ENCODE results near the gene SYNE3. TPM values are rescaled to one million over a fixed set of nuclear protein-coding genes. Genes with fewer than 3 reads are reported as not detected.

Gene SYNE3
- total and polyA plus RNA-seq, 2 donors (not counting 1 experiment from before 2014, with no cell fraction given), result 4.9 to 24.1 TPM

DNA sequence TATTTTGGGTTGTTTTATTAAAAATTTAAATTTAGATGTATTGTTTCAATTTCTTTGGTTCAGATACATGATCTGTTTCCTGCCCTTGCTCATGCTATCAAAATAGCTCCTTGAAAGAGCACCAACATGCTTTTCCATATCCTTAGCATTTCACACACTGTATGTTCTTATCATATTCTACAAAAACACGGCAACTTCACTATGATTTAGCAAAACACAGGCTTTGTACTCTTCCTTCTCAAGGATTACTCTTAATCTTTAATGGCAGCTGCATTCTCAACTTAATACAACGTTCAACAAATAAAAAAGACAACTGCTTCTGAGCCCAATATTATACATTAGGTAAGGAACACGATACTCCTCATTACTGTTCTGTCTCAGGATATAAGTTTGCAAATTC lies 15.5 kb upstream of the SYNE3 start:
- peak overlapping the region; percentile 70 for H3K4me2 ChIP-seq (ENCODE audit: extremely low read depth, insufficient read depth, low read length)
- H3K4me1 ChIP-seq (ENCODE audit: control insufficient read depth, extremely low read depth, insufficient read depth, low read length), result peaks cover 16% of the 10 kb centered on the region
- H3K4me3 ChIP-seq (replicated peaks in 1 of 4; ENCODE audit: control extremely low read depth in 1 of 4, insufficient read depth in 1 of 4, low read depth in 3 of 4, low read length in 4 of 4), result peak overlapping the region in 2 of 4 experiments; percentile 67 to 95
- no peaks in the 10 kb centered on the region for H3K36me3 ChIP-seq (ENCODE audit: control insufficient read depth, insufficient read depth, low read length)
- H4K20me1 ChIP-seq (ENCODE audit: control insufficient read depth, extremely low read depth, insufficient read depth, low read length), result no peaks in the 10 kb centered on the region
- no peak overlapping the region for H3K9ac ChIP-seq (ENCODE audit: insufficient read depth, low read length)
- TF ChIP-seq, protein P1, sequence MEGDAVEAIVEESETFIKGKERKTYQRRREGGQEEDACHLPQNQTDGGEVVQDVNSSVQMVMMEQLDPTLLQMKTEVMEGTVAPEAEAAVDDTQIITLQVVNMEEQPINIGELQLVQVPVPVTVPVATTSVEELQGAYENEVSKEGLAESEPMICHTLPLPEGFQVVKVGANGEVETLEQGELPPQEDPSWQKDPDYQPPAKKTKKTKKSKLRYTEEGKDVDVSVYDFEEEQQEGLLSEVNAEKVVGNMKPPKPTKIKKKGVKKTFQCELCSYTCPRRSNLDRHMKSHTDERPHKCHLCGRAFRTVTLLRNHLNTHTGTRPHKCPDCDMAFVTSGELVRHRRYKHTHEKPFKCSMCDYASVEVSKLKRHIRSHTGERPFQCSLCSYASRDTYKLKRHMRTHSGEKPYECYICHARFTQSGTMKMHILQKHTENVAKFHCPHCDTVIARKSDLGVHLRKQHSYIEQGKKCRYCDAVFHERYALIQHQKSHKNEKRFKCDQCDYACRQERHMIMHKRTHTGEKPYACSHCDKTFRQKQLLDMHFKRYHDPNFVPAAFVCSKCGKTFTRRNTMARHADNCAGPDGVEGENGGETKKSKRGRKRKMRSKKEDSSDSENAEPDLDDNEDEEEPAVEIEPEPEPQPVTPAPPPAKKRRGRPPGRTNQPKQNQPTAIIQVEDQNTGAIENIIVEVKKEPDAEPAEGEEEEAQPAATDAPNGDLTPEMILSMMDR (conservative IDR thresholded peaks at IDR 0.05 in 1 of 2, IDR thresholded peaks at IDR 0.05 in 1 of 2; ENCODE audit: low read depth in 1 of 2, low read length in 2 of 2), result no peak
- no peak for TF ChIP-seq EZH2 (IDR thresholded peaks at IDR 0.05; ENCODE audit: low read length, missing control alignments)
- H2AFZ ChIP-seq (ENCODE audit: low read length), result no peak overlapping the region
- H3K27ac ChIP-seq (ENCODE audit: insufficient read depth, low read length), result peak overlapping the region; percentile 48
- DNase-seq (ENCODE audit: low read depth in 2 of 2), result no peak
- no peaks in the 10 kb centered on the region for H3K9me3 ChIP-seq (ENCODE audit: control insufficient read depth, insufficient read depth, low read depth, low read length)
- H3K27me3 ChIP-seq (ENCODE audit: control insufficient read depth, insufficient read depth, low read length), result no peaks in the 10 kb centered on the region
- peaks cover 66% of the 10 kb centered on the region for H3K79me2 ChIP-seq (ENCODE audit: control insufficient read depth, insufficient read depth, low read length)

DNA sequence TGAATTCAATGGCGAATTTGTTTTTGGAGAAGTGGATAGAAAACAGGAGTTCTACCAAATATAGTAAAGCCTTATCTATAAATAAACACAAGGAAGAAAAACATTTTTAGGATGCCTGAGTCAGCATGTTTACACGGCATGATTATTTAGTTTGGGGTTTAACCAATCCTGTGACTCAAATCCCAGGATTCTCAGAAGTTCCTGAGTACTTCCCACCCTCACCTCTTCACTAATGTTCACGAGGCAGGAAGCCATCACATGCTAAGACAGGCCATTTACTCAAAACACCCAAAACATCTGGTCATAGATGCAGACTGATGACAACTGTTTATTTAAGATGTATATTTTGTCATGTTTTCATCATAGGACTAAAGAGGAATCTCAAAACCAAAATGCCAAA lies 15.0 kb upstream of the SYNE3 start:
- H3K79me2 ChIP-seq (ENCODE audit: control insufficient read depth, insufficient read depth, low read length), result peaks cover 61% of the 10 kb centered on the region
- peak; percentile 85 to 95 for DNase-seq (ENCODE audit: low read depth in 2 of 2)
- H3K4me3 ChIP-seq (replicated peaks in 1 of 4; ENCODE audit: control extremely low read depth in 1 of 4, insufficient read depth in 1 of 4, low read depth in 3 of 4, low read length in 4 of 4), result peak overlapping the region in 2 of 4 experiments; percentile 67 to 95
- H3K9ac ChIP-seq (ENCODE audit: insufficient read depth, low read length), result no peak overlapping the region
- peak overlapping the region; percentile 48 for H3K27ac ChIP-seq (ENCODE audit: insufficient read depth, low read length)
- no peak overlapping the region for H2AFZ ChIP-seq (ENCODE audit: low read length)
- no peaks in the 10 kb centered on the region for H3K36me3 ChIP-seq (ENCODE audit: control insufficient read depth, insufficient read depth, low read length)
- no peaks in the 10 kb centered on the region for H3K27me3 ChIP-seq (ENCODE audit: control insufficient read depth, insufficient read depth, low read length)
- peaks cover 21% of the 10 kb centered on the region for H3K4me1 ChIP-seq (ENCODE audit: control insufficient read depth, extremely low read depth, insufficient read depth, low read length)
- H3K9me3 ChIP-seq (ENCODE audit: control insufficient read depth, insufficient read depth, low read depth, low read length), result no peaks in the 10 kb centered on the region
- TF ChIP-seq EZH2 (IDR thresholded peaks at IDR 0.05; ENCODE audit: low read length, missing control alignments), result no peak
- TF ChIP-seq, protein P1 (conservative IDR thresholded peaks at IDR 0.05 in 1 of 2, IDR thresholded peaks at IDR 0.05 in 1 of 2; ENCODE audit: low read depth in 1 of 2, low read length in 2 of 2), result no peak
- H3K4me2 ChIP-seq (ENCODE audit: extremely low read depth, insufficient read depth, low read length), result peak overlapping the region; percentile 70
- no peaks in the 10 kb centered on the region for H4K20me1 ChIP-seq (ENCODE audit: control insufficient read depth, extremely low read depth, insufficient read depth, low read length)

DNA sequence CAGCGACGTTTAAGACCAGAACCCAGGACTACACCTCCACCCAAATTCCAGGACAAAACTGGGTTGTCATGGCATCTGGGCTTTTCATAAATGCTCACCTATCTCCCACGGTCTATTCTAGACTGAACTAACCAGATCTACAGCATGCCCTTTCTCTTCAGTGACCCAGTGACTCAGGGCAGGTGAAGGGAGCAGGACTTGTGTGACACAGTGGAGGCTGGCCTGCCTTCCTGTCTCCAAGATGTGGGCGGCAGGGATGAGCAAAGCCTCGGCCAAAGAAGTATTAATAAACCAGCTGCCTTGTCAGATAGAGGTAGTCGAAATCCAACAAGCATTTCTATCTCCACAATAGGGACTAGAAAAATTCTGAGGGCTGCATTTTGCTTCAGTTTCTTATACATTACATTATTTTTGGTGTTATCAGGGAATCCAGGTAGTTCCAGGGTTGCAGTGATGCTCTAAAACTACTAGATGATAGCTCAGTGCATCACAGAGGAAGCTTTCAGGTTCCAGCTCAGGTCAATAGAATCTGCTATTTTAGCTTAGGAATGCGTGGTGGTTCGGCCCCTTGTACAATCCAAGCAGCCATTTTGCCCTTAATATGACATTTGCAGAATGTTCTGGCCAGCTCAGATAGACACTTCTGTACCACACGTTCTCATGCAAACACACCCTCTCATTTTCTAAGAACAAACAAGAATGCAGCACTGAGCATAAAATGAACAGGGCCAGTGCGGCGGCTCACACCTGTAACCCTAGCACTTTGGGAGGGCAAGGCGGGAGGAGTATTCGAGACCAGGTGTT lies 14.2 kb upstream of the SYNE3 start:
- H3K4me2 ChIP-seq (ENCODE audit: extremely low read depth, insufficient read depth, low read length), result peak overlapping the region; percentile 70
- peak overlapping the region; percentile 48 for H3K27ac ChIP-seq (ENCODE audit: insufficient read depth, low read length)
- no peak overlapping the region for H3K9ac ChIP-seq (ENCODE audit: insufficient read depth, low read length)
- no peaks in the 10 kb centered on the region for H4K20me1 ChIP-seq (ENCODE audit: control insufficient read depth, extremely low read depth, insufficient read depth, low read length)
- no peak for TF ChIP-seq EZH2 (IDR thresholded peaks at IDR 0.05; ENCODE audit: low read length, missing control alignments)
- TF ChIP-seq, protein P1 (conservative IDR thresholded peaks at IDR 0.05 in 1 of 2, IDR thresholded peaks at IDR 0.05 in 1 of 2; ENCODE audit: low read depth in 1 of 2, low read length in 2 of 2), result no peak
- H3K79me2 ChIP-seq (ENCODE audit: control insufficient read depth, insufficient read depth, low read length), result peaks cover 53% of the 10 kb centered on the region
- H2AFZ ChIP-seq (ENCODE audit: low read length), result no peak overlapping the region
- H3K4me1 ChIP-seq (ENCODE audit: control insufficient read depth, extremely low read depth, insufficient read depth, low read length), result peaks cover 21% of the 10 kb centered on the region
- no peak for DNase-seq (ENCODE audit: low read depth in 2 of 2)
- no peaks in the 10 kb centered on the region for H3K9me3 ChIP-seq (ENCODE audit: control insufficient read depth, insufficient read depth, low read depth, low read length)
- no peaks in the 10 kb centered on the region for H3K27me3 ChIP-seq (ENCODE audit: control insufficient read depth, insufficient read depth, low read length)
- no peaks in the 10 kb centered on the region for H3K36me3 ChIP-seq (ENCODE audit: control insufficient read depth, insufficient read depth, low read length)
- peak overlapping the region in 2 of 4 experiments; percentile 26 to 67 for H3K4me3 ChIP-seq (replicated peaks in 1 of 4; ENCODE audit: control extremely low read depth in 1 of 4, insufficient read depth in 1 of 4, low read depth in 3 of 4, low read length in 4 of 4)
